ENCODE data around the gene ARHGAP8. TPM values are rescaled to one million over a fixed set of nuclear protein-coding genes. Genes with fewer than 3 reads are reported as not detected.

ARHGAP8 gene
- total RNA-seq: not detected in 2 replicates

DNA sequence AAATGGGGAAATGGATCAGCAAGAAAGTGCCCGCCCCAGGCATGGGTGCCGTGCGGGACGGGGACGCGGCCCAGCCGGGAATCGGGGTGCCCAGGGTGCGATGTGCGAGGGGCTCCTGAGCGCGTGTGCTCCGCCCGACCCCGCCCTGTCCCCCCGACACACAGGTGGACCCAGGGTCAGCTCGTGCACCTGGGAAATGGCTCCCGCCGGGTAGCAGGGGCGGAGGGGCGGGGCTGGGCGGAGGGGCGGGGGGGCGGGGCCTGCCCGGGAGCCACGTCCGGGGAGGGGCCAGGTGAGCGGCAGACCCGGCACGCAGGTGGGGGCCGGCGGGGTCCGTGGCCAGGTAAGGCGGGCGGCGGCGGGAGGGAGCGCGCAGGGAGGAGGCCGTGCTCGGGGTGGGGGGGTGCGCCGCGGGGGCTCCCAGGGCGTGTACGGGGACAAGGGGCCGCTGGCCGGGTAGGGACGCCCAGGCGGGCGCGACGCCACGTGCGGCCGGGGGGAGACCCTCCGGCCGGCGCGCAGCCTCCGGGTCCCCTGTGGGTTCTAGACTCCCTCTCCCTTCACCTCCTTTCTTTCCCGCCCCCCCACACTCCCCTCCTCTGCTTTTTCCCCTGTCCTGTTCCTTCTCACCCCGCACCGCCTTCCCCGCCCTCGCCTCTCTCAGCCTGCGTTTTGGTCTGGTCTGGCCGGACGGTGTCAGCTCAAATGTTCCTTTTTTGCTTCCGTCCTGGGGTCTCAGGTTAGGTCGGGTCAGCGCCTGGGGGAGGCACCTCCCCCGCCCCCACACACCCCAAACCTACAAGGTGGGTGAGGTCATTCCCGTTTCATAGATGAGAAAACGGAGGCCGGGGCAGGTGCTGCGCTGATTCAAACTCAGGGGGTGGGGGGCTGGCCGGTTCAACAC lies at the start of gene ARHGAP8:
Gene ARHGAP8, plus strand, starts transcription at position 291 of the 904 bp plus-strand sequence. CDS start 33,953 bp downstream, outside the sequence.

Other genes with a start within 250 kb of the ARHGAP8 start
- gene PRR5, start 50.4 kb upstream of the ARHGAP8 start, total RNA-seq: 8.3 and 10.5 TPM in 2 replicates